GM10847 (cell line): ENCODE results near the gene MRPL14.

Experiments
- POLR2A ChIP-seq: IDR thresholded peaks from 2 replicates; pipeline ENCODE4 v1.6.1; 2011; ENCODE audit not compliant: insufficient read length; ENCODE audit errors: extremely low read depth

MRPL14 gene

GRCh38 chr6:44127186-44128019 lies at the start of gene MRPL14, which contains the start of gene TMEM63B:
Gene MRPL14 (minus strand): TSS chr6:44127452. CDS start chr6:44116611, 10,841 bp downstream.
Gene TMEM63B (plus strand): TSS chr6:44127554. CDS start chr6:44134585, 7,031 bp downstream.
- TF ChIP-seq POLR2A: peak; percentile 74

GRCh38 chr6:44176130-44176761 lies 49.0 kb upstream of the MRPL14 start:
- TF ChIP-seq POLR2A: no peak

- no peak for TF ChIP-seq POLR2A
Observed at GRCh38 chr6:44172731-44173500, 45.7 kb upstream of the MRPL14 start.

GRCh38 chr6:44171899-44172546 lies 44.8 kb upstream of the MRPL14 start:
- no peak for TF ChIP-seq POLR2A

GRCh38 chr6:44169886-44170570 lies 42.8 kb upstream of the MRPL14 start:
- TF ChIP-seq POLR2A: no peak

GRCh38 chr6:44169154-44169553 lies 41.9 kb upstream of the MRPL14 start:
- no peak for TF ChIP-seq POLR2A

- TF ChIP-seq POLR2A: no peak
Observed at GRCh38 chr6:44167567-44167966, 40.3 kb upstream of the MRPL14 start.

GRCh38 chr6:44166591-44167184 lies 39.4 kb upstream of the MRPL14 start:
- TF ChIP-seq POLR2A: no peak

- no peak for TF ChIP-seq POLR2A
Observed at GRCh38 chr6:44166116-44166515, 38.9 kb upstream of the MRPL14 start.

- no peak for TF ChIP-seq POLR2A
Observed at GRCh38 chr6:44162876-44163625, 35.8 kb upstream of the MRPL14 start.

- TF ChIP-seq POLR2A: no peak
Observed at GRCh38 chr6:44161997-44162338, 34.7 kb upstream of the MRPL14 start.

- no peak for TF ChIP-seq POLR2A
Observed at GRCh38 chr6:44158770-44159228, 31.5 kb upstream of the MRPL14 start, which contains the start of gene CAPN11. Gene CAPN11 (plus strand): TSS chr6:44158820. CDS start chr6:44158849, 29 bp downstream.

- TF ChIP-seq POLR2A: no peak
Observed at GRCh38 chr6:44157152-44157521, 29.9 kb upstream of the MRPL14 start.
